ENCODE measurements around the gene SUGCT. TPM values are rescaled to one million over a fixed set of nuclear protein-coding genes. Genes with fewer than 3 reads are reported as not detected.

The SUGCT gene
- total and polyA plus RNA-seq, 2 of the 8 experiments (the other 6 are each of a cell fraction or from before 2014, with no cell fraction given) = 2.8 to 5.4 TPM

DNA sequence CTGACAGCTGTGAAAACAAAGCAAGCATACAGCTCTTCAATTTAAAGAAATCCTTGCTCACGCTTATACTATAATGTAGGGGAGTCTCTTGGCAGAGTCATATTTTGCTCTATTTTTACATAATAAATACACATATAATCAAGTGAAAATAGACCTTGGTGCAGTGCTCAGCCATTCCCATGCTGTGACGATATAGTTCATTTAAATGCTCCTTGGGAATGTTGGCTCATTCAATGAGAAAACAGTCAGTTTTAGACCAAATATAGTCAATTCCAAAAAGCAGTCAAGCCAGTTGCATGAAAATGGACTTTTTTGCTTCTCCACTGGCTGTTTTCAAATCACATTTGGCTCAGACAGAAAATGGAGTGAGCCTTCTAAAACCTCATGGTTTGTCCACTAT lies 587.4 kb downstream of the SUGCT start:
- ChIA-PET POLR2A (ENCODE audit: partially characterized antibody) (no interaction called here), CTCF (ENCODE audit: partially characterized antibody) (interaction anchor here (0.6 kb wide), 1 partner anchor 117 kb away, joined by 5 read pairs; no protein-coding TSS in a partner anchor)
- no peaks in the 10 kb centered on the region; a peak in 2 of 8 replicates for H3K36me3 ChIP-seq (ENCODE audit: control insufficient read depth in 2 of 4, insufficient read depth in 4 of 4, low read length in 3 of 4)
- H2BK5ac ChIP-seq (ENCODE audit: low read depth, low read length) = no peak overlapping the region
- H2BK20ac ChIP-seq (ENCODE audit: low read length) = no peak overlapping the region
- no peak overlapping the region for H3K18ac ChIP-seq (ENCODE audit: extremely low read depth, low read length)
- H2BK120ac ChIP-seq (replicated peaks; ENCODE audit: low read depth, low read length) = no peak overlapping the region
- DNase-seq (ENCODE audit: low read depth in 1 of 2, low spot score in 2 of 2) (no peak), FAIRE-seq (no peak)
- H3K27me3 ChIP-seq (replicated peaks in 1 of 4; ENCODE audit: control insufficient read depth in 3 of 4, extremely low read depth in 1 of 4, insufficient read depth in 3 of 4, low read length in 3 of 4) = no peaks in the 10 kb centered on the region
- H3K4me2 ChIP-seq (ENCODE audit: insufficient read depth in 1 of 2, low read depth in 2 of 2, low read length in 2 of 2) = no peak overlapping the region
- WGBS, 2 experiments (ENCODE audit: extremely low coverage in 1 of 2, insufficient coverage in 1 of 2, insufficient read length in 1 of 2, insufficient replicate concordance in 2 of 2, low coverage in 1 of 2, low lambda C conversion rate in 2 of 2, missing lambda C conversion rate in 1 of 2) = 89% methylated on average over 2 of the region's 2 CpGs; no CpG with 5 or more reads in 1 of the 2 experiments
- H3K4ac ChIP-seq (replicated peaks; ENCODE audit: insufficient read length, low read depth, low read length) = no peak overlapping the region
- no peak overlapping the region for H3K14ac ChIP-seq (ENCODE audit: insufficient read length)
- no peak overlapping the region for H2BK12ac ChIP-seq (ENCODE audit: low read depth, low read length)
- H3K27ac ChIP-seq (ENCODE audit: low read depth, low read length) = no peak overlapping the region
- H3K4me1 ChIP-seq (replicated peaks in 1 of 4; ENCODE audit: control insufficient read depth in 3 of 4, insufficient read depth in 4 of 4, low read length in 3 of 4) = peaks cover 0 to 2% (median 0%) of the 10 kb centered on the region in 4 experiments; a peak in 5 of 7 replicates
- H2BK15ac ChIP-seq (ENCODE audit: low read length) = no peak overlapping the region
- H4K8ac ChIP-seq (ENCODE audit: extremely low read depth, insufficient read depth, low read length) = no peak overlapping the region
- no peaks in the 10 kb centered on the region for H3K23me2 ChIP-seq (ENCODE audit: low read depth, low read length)
- no peak overlapping the region for H3K4me3 ChIP-seq (ENCODE audit: extremely low read depth in 1 of 4, insufficient read depth in 2 of 4, low read depth in 3 of 4, low read length in 4 of 4)
- no peaks in the 10 kb centered on the region for H3K79me2 ChIP-seq (ENCODE audit: control insufficient read depth in 1 of 2, insufficient read depth in 2 of 2, low read length in 2 of 2)
- no peak overlapping the region for H4K91ac ChIP-seq (replicated peaks; ENCODE audit: insufficient read length, low read length)
- no peak overlapping the region for H3K56ac ChIP-seq (replicated peaks; ENCODE audit: insufficient read length, low read depth, low read length)
- no peak overlapping the region for H2AFZ ChIP-seq (ENCODE audit: low read length)
- H4K5ac ChIP-seq (ENCODE audit: insufficient read length, low read depth, low read length) = no peak overlapping the region
- H3K23ac ChIP-seq (ENCODE audit: insufficient read length) = no peak overlapping the region
- no peak overlapping the region for H3K9ac ChIP-seq (replicated peaks in 1 of 4; ENCODE audit: extremely low read depth in 1 of 4, low read depth in 3 of 4, low read length in 3 of 4)
- no peaks in the 10 kb centered on the region for H3K79me1 ChIP-seq (ENCODE audit: low read depth, low read length)
- no peaks in the 10 kb centered on the region for H4K20me1 ChIP-seq (replicated peaks in 1 of 2; ENCODE audit: control insufficient read depth in 1 of 2, insufficient read depth in 2 of 2, low read length in 2 of 2)
- no peaks in the 10 kb centered on the region for H3K9me3 ChIP-seq (ENCODE audit: insufficient read depth in 2 of 2, low read depth in 1 of 2, low read length in 1 of 2)
- no peak overlapping the region for H2AK5ac ChIP-seq (ENCODE audit: low read depth, low read length)
- TF ChIP-seq RFX5 (IDR thresholded peaks at IDR 0.05; ENCODE audit: borderline replicate concordance, low read depth, low read length) (no peak), SAP30 (IDR thresholded peaks at IDR 0.05; ENCODE audit: insufficient read depth, insufficient replicate concordance, low read length) (no peak), ASH2L (IDR thresholded peaks at IDR 0.05; ENCODE audit: low read length) (no peak), TEAD4 (IDR thresholded peaks at IDR 0.05; ENCODE audit: low read depth, low read length) (no peak), SRF (IDR thresholded peaks at IDR 0.05; ENCODE audit: low read depth, low read length) (no peak), KDM1A (IDR thresholded peaks at IDR 0.05; ENCODE audit: borderline replicate concordance, low read length) (no peak), KDM4A (IDR thresholded peaks at IDR 0.05; ENCODE audit: low read depth, low read length, severe bottlenecking) (no peak), SUZ12 (IDR thresholded peaks at IDR 0.05; ENCODE audit: low read length) (no peak), NRF1 (IDR thresholded peaks at IDR 0.05; ENCODE audit: low read depth, low read length) (no peak), TAF1 (IDR thresholded peaks at IDR 0.05; ENCODE audit: low read depth, low read length) (no peak), SIN3A (conservative IDR thresholded peaks at IDR 0.05 in 1 of 2, IDR thresholded peaks at IDR 0.05 in 1 of 2; ENCODE audit: low read depth in 1 of 2, low read length in 2 of 2) (no peak), RBBP5 (IDR thresholded peaks at IDR 0.05; ENCODE audit: borderline replicate concordance, low read depth, low read length) (no peak), ATF3 (IDR thresholded peaks at IDR 0.05; ENCODE audit: insufficient read depth, low read depth, low read length) (no peak), FOSL1 (IDR thresholded peaks at IDR 0.05; ENCODE audit: insufficient read depth, low read depth, low read length) (no peak)
